A549 (cell line): Measurements from ENCODE around the gene LRIG1.

ENCODE experiments used
- CBX2 ChIP-seq: fragments of 200-600 bp; sonication (generic); IDR thresholded peaks from 2 replicates; pipeline ENCODE4 v1.6.1; 2016; ENCODE audit warnings: low read depth, mild to moderate bottlenecking, borderline replicate concordance
- CHD2 ChIP-seq: fragments of 150-350 bp; IDR thresholded peaks from 2 replicates; pipeline ENCODE4 v1.6.1; 2014; ENCODE audit warnings: low read length; ENCODE audit not compliant: partially characterized antibody
- FOXS1 ChIP-seq: fragments of 250-450 bp; sonication (Bioruptor Pico); IDR thresholded peaks from 2 replicates; pipeline ENCODE4 v1.5.0; 2020; ENCODE audit warnings: mild to moderate bottlenecking, moderate library complexity
- JUNB ChIP-seq: fragments of >200 bp; sonication (Bioruptor Twin); formaldehyde crosslinking; IDR thresholded peaks from 2 replicates; pipeline ENCODE4 v1.6.1; 2016
- KDM1A ChIP-seq: fragments of 200-600 bp; sonication (generic); IDR thresholded peaks from 2 replicates; pipeline ENCODE4 v1.6.1; 2016; ENCODE audit warnings: low read depth, mild to moderate bottlenecking
- MYC ChIP-seq: IDR thresholded peaks from 2 replicates; pipeline ENCODE4 v1.6.1; 2012; ENCODE audit warnings: mild to moderate bottlenecking, inconsistent platforms, low read length, improper control_type of control experiment, borderline replicate concordance
- POLR2A ChIP-seq: IDR thresholded peaks from 2 replicates; pipeline ENCODE4 v1.6.1; 2012; ENCODE audit warnings: mild to moderate bottlenecking, low read length
- RFX5 ChIP-seq: fragments of 450-650 bp; IDR thresholded peaks from 2 replicates; pipeline ENCODE4 v1.7.1; 2014; ENCODE audit warnings: antibody characterized with exemption, mild to moderate bottlenecking, moderate library complexity
- TF ChIP-seq, protein P1 (sequence below): fragments of >200 bp; sonication (Bioruptor Twin); formaldehyde crosslinking; IDR thresholded peaks from 3 replicates; pipeline ENCODE4 v1.5.1; 2016
- TF ChIP-seq, protein P2 (sequence below): fragments of 200-600 bp; sonication (generic); IDR thresholded peaks from 2 replicates; pipeline ENCODE4 v1.6.1; 2016; ENCODE audit warnings: antibody characterized with exemption, mild to moderate bottlenecking, moderate library complexity
- TF ChIP-seq, protein P3 (sequence below): IDR thresholded peaks from 2 replicates; pipeline ENCODE4 v1.6.1; 2012
- TF ChIP-seq, protein P4 (sequence below): fragments of 250-450 bp; sonication (Bioruptor Pico); IDR thresholded peaks from 2 replicates; pipeline ENCODE4 v1.5.0; 2021; ENCODE audit warnings: mild to moderate bottlenecking, moderate library complexity, borderline replicate concordance
- TF ChIP-seq, protein P5 (sequence below): IDR thresholded peaks from 2 replicates; pipeline ENCODE4 v1.6.1; 2012
- TF ChIP-seq, protein P6 (sequence below): fragments of 450-650 bp; IDR thresholded peaks from 2 replicates; pipeline ENCODE4 v1.6.1; 2014; ENCODE audit warnings: antibody characterized with exemption

DNA sequence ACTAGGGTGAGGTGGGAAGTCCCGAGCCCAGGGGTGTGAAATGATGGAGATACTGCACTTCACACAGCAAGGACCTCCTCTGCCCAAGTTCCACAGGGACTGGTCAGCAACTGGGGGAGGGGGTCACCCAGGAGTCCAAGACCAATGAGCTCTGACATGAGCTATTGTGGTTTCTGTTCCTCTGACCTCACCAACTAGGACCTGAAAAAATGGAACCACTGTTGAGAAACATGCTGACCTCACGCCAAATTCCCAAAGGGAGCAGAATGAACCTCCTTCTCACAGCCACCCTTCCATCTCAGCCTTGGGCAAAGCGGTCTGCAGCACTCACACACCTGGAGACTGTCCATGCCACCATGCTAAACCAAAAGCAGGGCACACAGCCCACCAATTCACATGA, 69.3 kb downstream of the LRIG1 start:
- TF ChIP-seq POLR2A (no peak), JUNB (no peak), KDM1A (no peak), FOXS1 (no peak), RFX5 (no peak), CBX2 (no peak), MYC (no peak), CHD2 (no peak)
- TF ChIP-seq, protein P1, sequence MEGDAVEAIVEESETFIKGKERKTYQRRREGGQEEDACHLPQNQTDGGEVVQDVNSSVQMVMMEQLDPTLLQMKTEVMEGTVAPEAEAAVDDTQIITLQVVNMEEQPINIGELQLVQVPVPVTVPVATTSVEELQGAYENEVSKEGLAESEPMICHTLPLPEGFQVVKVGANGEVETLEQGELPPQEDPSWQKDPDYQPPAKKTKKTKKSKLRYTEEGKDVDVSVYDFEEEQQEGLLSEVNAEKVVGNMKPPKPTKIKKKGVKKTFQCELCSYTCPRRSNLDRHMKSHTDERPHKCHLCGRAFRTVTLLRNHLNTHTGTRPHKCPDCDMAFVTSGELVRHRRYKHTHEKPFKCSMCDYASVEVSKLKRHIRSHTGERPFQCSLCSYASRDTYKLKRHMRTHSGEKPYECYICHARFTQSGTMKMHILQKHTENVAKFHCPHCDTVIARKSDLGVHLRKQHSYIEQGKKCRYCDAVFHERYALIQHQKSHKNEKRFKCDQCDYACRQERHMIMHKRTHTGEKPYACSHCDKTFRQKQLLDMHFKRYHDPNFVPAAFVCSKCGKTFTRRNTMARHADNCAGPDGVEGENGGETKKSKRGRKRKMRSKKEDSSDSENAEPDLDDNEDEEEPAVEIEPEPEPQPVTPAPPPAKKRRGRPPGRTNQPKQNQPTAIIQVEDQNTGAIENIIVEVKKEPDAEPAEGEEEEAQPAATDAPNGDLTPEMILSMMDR: no peak
- TF ChIP-seq, protein P2, sequence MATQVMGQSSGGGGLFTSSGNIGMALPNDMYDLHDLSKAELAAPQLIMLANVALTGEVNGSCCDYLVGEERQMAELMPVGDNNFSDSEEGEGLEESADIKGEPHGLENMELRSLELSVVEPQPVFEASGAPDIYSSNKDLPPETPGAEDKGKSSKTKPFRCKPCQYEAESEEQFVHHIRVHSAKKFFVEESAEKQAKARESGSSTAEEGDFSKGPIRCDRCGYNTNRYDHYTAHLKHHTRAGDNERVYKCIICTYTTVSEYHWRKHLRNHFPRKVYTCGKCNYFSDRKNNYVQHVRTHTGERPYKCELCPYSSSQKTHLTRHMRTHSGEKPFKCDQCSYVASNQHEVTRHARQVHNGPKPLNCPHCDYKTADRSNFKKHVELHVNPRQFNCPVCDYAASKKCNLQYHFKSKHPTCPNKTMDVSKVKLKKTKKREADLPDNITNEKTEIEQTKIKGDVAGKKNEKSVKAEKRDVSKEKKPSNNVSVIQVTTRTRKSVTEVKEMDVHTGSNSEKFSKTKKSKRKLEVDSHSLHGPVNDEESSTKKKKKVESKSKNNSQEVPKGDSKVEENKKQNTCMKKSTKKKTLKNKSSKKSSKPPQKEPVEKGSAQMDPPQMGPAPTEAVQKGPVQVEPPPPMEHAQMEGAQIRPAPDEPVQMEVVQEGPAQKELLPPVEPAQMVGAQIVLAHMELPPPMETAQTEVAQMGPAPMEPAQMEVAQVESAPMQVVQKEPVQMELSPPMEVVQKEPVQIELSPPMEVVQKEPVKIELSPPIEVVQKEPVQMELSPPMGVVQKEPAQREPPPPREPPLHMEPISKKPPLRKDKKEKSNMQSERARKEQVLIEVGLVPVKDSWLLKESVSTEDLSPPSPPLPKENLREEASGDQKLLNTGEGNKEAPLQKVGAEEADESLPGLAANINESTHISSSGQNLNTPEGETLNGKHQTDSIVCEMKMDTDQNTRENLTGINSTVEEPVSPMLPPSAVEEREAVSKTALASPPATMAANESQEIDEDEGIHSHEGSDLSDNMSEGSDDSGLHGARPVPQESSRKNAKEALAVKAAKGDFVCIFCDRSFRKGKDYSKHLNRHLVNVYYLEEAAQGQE: no peak
- TF ChIP-seq, protein P3, sequence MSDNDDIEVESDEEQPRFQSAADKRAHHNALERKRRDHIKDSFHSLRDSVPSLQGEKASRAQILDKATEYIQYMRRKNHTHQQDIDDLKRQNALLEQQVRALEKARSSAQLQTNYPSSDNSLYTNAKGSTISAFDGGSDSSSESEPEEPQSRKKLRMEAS: no peak
- TF ChIP-seq, protein P4, sequence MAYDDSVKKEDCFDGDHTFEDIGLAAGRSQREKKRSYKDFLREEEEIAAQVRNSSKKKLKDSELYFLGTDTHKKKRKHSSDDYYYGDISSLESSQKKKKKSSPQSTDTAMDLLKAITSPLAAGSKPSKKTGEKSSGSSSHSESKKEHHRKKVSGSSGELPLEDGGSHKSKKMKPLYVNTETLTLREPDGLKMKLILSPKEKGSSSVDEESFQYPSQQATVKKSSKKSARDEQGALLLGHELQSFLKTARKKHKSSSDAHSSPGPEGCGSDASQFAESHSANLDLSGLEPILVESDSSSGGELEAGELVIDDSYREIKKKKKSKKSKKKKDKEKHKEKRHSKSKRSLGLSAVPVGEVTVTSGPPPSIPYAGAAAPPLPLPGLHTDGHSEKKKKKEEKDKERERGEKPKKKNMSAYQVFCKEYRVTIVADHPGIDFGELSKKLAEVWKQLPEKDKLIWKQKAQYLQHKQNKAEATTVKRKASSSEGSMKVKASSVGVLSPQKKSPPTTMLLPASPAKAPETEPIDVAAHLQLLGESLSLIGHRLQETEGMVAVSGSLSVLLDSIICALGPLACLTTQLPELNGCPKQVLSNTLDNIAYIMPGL: no peak
- TF ChIP-seq, protein P5, sequence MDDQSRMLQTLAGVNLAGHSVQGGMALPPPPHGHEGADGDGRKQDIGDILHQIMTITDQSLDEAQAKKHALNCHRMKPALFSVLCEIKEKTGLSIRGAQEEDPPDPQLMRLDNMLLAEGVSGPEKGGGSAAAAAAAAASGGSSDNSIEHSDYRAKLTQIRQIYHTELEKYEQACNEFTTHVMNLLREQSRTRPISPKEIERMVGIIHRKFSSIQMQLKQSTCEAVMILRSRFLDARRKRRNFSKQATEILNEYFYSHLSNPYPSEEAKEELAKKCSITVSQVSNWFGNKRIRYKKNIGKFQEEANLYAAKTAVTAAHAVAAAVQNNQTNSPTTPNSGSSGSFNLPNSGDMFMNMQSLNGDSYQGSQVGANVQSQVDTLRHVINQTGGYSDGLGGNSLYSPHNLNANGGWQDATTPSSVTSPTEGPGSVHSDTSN: no peak
- TF ChIP-seq, protein P6, sequence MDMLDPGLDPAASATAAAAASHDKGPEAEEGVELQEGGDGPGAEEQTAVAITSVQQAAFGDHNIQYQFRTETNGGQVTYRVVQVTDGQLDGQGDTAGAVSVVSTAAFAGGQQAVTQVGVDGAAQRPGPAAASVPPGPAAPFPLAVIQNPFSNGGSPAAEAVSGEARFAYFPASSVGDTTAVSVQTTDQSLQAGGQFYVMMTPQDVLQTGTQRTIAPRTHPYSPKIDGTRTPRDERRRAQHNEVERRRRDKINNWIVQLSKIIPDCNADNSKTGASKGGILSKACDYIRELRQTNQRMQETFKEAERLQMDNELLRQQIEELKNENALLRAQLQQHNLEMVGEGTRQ: no peak
